GM18861 (cell line): ENCODE results near the gene CLEC18C.
"Not testable (repeated sequence)": the region's sequence is repeated elsewhere in the genome, so short reads cannot be mapped to it uniquely, and the experiment has no call there.

Experiments used
- ATAC-seq: cut with Tn5 transposase; IDR thresholded peaks from one replicate; pipeline ENCODE4 v1.9.1; 2021; ENCODE audit not compliant: unreplicated experiment

CLEC18C gene

DNA sequence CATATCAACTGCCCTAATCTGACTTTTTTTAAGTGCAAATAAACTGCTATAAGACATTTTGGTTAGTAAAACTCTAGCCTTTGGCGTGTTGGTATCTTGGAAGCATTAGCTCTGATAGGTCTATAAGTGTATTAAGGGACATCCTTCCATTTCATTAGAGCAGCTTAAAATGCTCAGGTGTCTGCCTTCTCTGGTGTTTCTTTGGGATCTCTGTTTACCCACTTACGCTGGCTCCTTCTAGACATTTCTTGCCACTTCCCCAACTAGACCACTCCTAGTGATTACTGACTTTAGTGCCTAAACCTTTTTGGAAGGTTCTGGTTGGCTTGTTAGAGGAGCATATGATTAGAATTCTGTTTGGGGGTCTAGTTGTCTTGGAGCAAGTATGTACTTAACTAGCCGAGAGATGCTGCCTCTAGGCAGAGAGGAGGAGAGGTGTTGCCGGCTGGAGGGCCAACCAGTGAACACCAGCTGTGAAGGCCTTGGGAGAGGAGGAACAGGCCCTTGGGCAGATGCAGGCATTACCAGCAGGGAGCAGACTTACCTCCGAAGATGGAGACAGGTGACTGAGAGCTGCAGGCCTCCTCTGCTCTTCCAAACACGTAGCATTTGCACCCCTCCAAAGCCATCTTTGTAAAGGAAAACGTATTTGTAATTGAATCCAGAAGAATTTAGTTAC is 15.2 kb upstream of the CLEC18C start:
- ATAC-seq: no peak

- no peak for ATAC-seq
Measured at GRCh38 chr16:70159355-70160348, 13.9 kb upstream of the CLEC18C start.

DNA sequence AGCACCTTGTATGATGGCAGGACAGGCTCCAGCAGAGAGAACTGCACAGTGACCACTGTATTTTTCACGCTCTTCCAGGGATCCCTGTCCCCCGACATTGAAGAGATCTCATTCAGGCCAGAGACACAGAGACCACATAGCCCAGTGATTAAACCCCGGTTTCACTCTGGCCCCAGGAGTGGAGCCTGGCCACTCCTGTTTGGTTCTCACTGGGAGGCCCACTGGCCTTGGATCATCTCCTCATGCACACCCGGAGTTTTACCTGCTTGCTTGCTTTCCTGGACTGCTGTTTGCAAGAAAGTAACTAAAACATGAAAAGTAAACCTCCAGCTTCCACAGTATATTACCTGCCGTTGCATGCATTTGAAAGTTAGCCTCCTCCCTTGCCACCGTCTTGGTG is 13.2 kb upstream of the CLEC18C start:
- ATAC-seq: no peak

DNA sequence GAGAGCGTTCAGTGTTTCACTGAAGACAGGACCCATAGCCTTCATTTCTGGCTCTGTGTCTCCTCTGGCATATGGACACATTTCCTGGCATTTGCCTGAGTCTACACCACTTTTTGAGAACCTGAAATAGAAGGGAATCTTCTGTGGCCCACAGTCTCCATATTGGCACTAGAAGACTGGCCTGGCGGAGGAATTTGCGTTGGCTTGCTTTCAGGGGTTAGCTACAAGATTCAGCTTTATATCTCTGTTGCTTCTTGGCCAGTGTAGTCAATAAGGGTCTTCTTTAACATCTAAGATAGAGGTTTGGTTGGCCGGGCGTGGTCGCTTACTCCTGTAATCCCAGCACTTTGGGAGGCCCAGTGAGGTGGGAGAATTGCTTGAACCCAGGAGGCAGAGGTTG is 12.8 kb upstream of the CLEC18C start:
- ATAC-seq: no peak

- no peak for ATAC-seq
Measured at GRCh38 chr16:70161350-70161749, 12.2 kb upstream of the CLEC18C start.

GRCh38 chr16:70162041-70162451 is 11.5 kb upstream of the CLEC18C start:
- no peak for ATAC-seq

DNA sequence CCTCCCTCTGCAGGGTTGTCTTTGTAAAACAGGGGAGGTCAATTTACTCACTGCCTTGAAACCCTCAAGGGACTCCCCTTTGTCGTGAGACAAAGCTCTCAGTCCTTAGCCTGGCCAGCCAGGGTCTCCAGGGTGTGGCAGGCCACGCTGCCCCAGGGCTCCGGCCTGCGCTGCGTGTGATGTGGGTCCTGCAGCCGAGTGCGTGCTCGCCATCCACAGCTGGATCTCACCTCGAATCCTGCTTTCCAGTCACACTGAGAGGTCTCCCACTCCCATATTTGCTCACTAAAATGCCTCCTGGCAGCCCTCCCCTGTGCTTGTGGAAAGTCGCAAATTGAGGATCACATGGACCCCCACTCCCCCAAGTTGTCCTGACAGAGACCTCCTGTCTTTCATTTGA is 10.0 kb upstream of the CLEC18C start:
- no peak for ATAC-seq

GRCh38 chr16:70166688-70167087 is 6.9 kb upstream of the CLEC18C start:
- not testable (repeated sequence) for ATAC-seq

DNA sequence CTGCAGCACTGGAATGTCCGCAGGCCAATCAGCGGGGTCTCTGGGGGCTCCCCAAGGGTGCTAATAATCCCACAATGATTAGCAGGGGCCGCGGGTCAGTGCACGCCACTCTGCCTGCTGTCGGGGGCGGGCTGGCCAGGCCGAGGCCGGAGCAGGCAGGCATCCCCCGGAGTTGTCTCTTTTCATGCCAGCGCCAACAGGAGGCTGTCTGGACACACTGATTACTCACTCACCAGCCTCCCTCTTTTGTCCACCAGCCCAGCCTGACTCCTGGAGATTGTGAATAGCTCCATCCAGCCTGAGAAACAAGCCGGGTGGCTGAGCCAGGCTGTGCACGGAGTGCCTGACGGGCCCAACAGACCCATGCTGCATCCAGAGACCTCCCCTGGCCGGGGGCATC is 329 bp downstream of the CLEC18C start:
- not testable (repeated sequence) for ATAC-seq

DNA sequence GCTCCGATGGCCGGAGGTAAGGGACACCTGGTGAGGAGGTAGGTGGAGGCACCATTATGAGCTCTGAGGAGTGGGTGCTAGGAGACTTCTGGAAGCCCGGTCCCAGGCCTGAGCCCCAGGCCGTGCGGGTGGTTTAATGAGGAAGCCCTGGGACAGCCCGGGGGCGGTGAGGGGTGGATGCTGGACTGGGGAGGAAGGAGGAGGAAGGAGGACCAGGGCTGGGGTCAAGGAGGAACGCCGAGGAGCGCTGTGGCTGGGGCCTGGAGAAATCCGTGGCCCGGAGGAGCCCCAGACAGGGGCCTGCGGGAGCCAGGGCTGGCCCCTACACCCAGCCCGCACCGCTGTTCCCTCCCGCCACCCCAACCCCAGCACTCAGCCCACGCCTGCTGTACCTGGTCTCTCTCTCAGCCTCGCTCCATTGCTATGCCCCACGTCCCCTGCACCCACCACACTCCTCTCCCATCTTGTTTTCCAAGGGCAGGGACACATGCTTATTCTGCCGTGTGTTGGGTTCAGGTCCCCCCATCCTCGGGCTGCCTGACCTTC is 873 bp downstream of the CLEC18C start:
- not testable (repeated sequence) for ATAC-seq

DNA sequence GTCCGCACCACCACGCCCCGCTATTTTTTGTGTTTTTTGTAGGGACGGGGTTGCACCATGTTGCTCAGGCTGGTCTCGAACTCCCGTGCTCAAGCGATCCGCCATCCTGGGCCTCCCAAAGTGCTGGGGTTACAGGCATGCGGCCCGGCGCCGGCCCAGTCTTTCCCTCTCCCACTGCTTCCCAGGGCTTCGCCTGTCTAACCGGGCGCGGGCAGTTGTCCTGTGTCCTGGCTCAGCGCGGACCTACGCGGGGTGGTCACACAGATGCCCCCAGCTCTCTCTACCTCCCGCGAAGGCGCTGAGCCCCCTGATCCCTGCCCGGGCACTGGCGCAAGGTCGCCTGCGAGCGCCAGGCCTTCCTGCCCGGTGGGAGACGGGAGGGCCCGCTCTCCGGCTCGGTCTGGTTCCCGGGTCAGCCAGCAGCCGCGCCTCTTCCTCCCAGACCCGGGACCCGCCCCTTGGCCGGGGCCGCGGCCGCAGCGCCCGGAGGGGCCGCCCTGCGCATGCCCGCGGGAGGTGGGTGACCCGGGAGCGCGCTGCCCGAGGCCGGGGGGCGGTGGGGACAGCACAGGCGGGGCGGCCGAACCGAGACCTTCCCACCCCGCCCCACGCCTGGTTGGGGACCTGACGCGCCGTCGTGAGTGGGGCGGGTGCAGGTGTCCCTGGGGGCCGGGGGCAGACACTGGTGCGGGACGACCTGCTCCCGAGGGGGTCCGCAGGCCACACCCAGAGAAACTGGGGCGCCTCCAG is 14.4 kb downstream of the CLEC18C start:
- ATAC-seq: not testable (repeated sequence)

- not testable (repeated sequence) for ATAC-seq
Measured at GRCh38 chr16:70188608-70188915, 15.0 kb downstream of the CLEC18C start.

- ATAC-seq: not testable (repeated sequence)
Measured at GRCh38 chr16:70190574-70190973, 17.0 kb downstream of the CLEC18C start.

- not testable (repeated sequence) for ATAC-seq
Measured at GRCh38 chr16:70196683-70197300, 23.2 kb downstream of the CLEC18C start.

GRCh38 chr16:70197611-70198010 is 24.0 kb downstream of the CLEC18C start:
- ATAC-seq: not testable (repeated sequence)

GRCh38 chr16:70198230-70198629 is 24.6 kb downstream of the CLEC18C start:
- not testable (repeated sequence) for ATAC-seq

GRCh38 chr16:70198666-70199065 is 25.1 kb downstream of the CLEC18C start:
- not testable (repeated sequence) for ATAC-seq

- ATAC-seq: not testable (repeated sequence)
Measured at GRCh38 chr16:70199170-70199569, 25.6 kb downstream of the CLEC18C start.

GRCh38 chr16:70200063-70200462 is 26.5 kb downstream of the CLEC18C start:
- ATAC-seq: not testable (repeated sequence)

DNA sequence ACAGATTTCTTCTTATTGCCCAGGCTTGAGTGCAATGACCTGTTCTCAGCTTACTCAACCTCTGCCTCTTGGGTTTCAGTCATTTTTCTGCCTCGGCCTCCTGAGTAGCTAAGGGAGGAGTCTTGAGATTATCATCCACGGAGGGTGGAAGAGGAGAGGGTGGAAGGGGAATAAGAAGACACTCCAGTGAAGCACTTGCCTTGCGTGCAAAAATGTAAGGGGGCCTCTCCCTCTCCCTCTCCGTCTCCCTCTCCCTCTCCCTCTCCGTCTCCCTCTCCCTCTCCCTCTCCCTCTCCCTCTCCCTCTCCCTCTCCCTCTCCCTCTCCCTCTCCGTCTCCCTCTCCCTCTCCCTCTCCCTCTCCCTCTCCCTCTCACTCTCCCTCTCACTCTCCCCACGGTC is 29.9 kb downstream of the CLEC18C start:
- not testable (repeated sequence) for ATAC-seq

- not testable (repeated sequence) for ATAC-seq
Measured at GRCh38 chr16:70204010-70204409, 30.4 kb downstream of the CLEC18C start.
